Activated CD8-positive, alpha-beta memory T cell treated with anti-CD3 and anti-CD28 coated beads for 1 hour (primary cell): ENCODE measurements around the gene PGR.

Experiments
- DNase-seq, 2 donors: peaks; one replicate each; pipeline ENCODE4 v3.0.0-alpha.2; 2020; ENCODE audit warnings: low read depth in 1 of 2; ENCODE audit errors: extremely low read depth in 1 of 2

The PGR gene

DNA sequence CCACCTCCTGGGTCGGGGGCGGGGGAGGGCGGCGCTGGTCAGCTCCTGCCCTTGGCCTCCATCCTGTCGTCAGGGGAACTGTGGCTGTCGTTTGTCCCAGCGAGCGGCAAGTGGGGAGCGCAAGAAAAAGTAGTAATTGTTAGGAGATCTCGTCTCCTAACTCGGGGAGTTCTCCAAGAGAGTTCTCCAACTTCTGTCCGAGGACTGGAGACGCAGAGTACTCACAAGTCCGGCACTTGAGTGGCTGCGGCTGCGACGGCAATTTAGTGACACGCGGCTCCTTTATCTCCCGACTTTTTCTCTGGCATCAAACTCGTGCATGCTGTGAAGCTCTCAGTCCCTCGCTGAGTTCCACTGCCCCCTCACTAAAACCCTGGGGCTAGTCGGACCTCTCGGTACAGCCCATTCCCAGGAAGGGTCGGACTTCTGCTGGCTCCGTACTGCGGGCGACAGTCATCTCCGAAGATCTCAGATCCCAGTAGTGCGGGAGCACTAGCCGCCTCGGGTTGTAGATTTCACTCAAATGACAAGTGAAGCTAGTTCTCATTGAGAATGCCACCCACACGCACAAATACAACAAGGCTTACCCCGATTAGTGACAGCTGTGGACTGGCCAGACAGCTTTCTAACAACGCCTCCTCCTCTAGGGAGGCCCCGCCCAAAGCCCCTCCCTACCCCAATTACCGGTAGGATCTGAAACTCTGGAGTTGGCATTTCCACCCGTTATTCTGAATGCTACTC is at the start of gene PGR:
Gene PGR, minus strand, starts transcription at position 611 of the 741 bp plus-strand sequence. CDS start 743 bp downstream, outside the sequence.
- no peak for DNase-seq

DNA sequence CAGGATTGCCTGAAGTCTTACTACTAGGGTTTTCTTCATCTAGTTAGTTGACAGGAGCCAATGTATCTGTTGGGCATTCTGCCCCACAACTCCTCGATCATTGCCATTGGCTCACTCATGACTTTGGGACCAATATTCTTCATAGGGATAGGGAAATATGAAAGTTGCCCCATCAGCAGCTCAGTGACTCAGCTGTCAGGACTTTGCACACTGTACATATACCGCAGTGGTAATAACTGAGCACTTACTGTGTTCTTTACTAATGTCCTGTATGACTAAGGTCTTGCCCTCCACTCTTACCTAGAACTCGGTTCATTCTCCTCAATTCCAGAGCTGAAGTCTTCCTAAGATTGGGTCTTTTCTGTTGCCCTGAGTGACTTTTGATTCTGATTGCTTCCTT is 46.8 kb upstream of the PGR start:
- no peak for DNase-seq

DNA sequence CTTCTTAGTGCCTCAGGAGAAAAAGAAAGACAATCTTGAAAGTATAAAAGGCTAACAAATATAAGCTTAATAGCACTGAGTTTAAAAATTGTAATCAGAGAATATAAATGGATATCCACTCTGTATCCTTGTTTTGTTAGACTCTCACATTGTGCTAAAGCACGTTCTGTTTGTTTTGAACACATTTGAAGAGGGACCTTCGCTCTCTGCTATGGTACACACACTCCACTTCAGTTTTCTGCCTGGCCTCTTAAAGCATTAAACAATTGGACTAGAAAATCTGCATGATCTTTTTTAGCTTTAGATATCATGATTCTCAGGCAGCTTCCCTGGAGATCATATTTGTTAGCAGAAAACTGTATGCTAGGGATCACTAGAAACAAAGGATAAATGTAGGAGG is 40.3 kb upstream of the PGR start:
- no peak for DNase-seq

DNA sequence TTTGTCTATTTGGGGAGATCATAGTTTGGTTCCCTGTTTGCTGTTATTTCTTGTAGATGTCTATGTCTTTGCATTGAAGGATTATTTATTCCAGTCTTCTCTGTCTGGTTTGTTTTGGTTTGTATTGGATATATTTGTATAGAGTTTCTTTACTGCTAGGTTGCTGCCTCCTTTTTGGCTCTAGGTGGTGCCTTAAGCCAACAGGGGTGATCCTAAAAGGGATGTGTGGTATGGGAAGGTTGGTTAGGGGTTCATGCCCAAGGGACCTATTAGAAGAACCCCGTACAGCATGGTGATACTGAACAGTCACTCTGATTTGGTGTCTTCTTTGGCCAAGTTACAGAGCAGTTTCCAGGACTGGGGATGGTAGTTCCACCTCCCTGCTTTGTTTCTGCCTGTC is 36.4 kb upstream of the PGR start:
- DNase-seq: no peak

DNA sequence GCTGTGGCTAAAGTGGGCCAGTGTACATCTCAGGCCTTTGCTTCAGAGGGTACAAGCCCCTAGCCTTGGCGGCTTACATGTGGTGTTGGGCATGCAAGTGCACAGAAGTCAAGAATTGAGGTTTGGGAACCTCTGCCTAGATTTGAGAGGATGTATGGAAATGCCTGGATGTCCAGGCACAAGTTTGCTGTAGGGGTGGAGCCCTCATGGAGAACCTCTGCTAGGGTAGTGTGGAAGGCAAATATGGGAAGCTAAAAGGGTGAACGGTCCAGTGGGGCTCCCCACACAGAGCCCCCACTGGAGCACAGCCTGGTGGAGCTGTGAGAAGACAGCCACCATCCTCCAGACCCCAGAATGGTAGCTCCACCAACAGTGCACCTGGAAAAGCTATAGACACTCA is 28.5 kb upstream of the PGR start:
- no peak for DNase-seq

DNA sequence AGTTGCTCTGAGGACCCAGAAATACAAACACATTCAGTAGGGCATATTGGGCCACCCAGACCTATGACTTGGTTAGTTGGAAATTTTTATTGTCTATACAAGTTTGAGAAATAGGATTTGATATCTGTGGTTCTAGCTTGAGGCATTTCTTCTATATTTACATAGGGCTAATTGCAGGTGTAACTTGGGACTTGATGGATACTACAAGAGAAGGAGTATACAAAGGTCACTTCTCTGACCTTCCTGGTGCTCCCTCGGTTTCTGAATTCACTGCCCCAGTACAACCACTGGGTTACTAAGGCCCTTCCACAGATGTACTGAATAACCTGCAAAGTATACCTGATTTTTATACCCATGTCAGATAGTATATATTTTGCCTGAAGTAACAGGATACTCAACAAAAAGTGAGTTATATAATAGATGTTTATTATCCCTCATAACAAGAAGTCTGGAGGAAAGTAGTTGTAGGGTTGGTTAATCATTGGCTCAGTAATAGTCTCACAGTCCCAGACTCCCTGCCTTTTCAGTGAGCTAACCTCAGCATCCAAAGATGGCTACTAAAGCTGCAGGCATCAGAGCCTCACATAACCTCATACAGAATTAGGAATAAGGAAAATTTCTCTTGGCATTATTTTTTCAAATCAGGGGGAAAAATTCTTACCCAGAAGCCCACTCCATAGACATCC is 8.8 kb upstream of the PGR start:
- no peak for DNase-seq

DNA sequence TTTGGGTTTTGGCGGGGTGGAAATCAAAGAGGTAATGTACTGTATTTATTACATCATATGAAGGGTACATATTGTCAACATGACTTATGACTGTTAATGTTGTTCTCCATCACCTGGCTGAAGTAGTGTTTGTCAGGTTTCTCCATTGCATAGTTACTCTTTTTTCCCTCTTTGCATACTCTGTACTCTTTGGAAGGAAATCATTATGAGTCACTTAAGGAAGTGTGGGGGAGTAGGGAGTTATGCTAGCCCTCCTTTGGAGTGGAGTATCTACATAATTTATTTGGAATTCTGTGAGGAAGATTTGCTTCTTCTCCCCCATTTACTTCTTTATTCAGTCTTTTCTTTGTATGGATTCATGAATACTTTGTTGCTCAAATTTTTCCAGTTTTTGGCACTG is 3.6 kb upstream of the PGR start:
- DNase-seq: no peak

DNA sequence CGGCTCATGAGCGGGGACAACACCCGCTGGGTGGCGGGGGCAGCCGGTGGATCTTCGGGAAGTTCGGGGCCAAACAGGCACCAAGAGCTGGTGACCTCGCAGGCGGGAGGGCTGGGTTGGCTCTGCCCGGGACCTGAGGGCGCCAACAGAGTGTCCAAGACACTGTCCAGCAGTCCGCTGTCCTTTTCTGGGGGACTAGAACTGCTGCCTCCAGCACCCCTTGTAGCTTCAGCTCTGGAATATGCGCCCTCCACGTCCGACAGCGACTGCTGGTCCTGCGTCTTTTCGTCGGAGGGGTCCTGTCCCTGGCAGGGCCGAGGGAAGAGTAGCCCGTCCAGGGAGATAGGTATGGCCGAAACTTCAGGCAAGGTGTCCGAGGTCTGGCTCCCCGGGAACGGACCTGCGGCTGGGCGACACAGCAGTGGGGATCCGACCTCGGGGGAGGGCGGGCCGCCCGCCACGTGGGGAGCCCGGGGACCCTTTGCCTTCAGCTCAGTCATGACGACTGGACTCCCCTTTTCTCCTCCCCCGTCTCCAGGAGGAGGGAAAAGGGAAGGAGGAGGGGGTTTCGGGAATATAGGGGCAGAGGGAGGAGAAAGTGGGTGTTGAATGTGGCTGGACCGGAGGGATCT is 926 bp downstream of the PGR start:
- no peak for DNase-seq

DNA sequence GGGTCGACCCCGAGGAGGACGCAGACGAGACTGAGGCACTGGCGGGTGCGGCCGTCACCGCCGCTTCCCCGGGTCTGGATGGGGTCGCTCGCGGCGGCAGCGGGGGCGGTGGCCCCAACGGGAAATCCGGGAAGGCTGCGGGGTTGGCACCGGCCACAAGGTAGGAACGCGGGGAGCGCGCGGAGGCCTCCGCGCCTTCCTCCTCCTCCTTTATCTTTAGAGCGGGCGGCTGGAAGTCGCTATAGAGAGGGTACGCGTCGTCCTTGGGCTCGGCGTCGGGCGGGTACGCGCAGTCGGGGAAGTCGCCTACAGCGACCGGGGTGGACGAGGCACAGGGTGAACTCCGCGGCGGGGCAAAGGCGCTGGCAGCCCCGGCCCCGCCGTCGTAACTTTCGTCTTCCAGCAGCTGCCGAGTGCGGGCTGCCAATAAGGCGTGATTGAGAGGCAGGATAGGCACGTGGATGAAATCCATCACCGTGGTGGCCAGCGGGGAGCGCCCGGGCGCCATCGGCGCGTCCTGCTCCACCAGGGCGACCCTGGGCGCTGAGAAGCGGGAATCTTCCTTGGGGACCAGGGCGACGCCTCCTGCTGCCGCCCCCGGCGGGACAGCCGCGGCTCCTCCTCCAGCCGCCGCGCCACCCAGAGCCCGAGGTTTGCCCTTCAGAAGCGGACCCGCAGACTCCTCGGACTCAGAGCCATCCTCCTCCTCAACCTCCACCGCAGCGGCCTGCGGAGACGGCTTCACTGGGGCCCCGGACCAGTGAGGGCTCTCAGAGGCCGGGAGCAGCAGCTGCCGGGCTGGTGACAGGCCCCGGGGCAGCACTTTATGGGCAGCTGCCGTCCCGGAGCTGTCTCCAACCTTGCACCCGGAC is 1.7 kb downstream of the PGR start:
- DNase-seq: no peak

DNA sequence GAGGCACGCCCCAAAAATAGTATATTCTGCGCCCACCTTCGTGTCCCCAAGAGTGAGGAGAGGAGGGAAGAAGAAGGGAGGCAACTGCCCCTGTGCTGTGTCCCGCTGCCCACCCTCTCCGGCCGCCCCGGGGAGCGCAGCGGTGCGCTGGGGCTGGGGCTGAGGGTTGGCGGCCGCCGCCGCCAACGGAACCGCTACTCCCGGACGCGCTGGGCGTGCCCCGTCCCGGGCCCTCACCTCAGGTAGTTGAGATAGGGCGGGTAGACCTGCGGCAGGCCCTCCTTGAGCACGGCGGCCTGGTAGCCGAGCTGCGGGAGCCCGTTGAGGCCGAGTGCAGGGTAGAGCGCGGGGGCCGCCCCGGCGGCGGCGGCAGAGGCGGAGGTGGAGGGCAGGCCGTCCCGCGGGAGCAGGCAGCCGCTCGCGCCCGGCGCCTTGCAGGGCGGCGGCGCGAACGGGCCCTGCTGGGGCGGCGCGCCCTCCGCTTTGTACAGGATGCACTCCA is 2.4 kb downstream of the PGR start:
- no peak for DNase-seq

DNA sequence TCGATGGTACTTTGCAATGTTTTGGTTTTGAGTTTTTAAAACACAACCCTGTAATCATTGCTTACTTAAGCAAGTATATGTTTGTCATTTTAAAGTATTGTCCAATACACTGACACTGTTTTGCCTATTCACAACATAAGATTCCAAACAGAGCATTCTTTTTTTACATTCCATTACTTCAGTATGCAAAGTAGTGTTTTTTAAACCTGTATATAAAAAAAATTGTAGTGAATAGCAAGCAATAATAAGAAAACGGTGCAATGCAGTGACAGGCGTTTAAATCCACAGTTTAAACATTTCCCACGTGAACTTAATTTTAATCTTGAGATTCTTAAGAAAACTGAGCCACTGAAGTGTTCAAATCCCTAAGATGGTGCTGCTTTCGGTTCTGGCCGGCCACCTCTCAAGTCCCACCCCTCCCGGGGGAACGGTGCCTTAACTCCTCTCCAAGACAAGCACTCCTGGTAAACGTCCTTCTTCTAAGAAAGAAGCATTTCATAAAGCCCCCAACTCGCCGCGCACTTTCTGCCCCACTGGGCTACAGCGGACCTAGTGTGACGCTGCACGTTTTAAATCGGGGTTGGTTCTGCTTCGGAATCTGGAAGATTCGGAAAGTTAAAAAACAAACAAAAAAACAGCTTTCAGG is 2.9 kb downstream of the PGR start:
- no peak for DNase-seq

DNA sequence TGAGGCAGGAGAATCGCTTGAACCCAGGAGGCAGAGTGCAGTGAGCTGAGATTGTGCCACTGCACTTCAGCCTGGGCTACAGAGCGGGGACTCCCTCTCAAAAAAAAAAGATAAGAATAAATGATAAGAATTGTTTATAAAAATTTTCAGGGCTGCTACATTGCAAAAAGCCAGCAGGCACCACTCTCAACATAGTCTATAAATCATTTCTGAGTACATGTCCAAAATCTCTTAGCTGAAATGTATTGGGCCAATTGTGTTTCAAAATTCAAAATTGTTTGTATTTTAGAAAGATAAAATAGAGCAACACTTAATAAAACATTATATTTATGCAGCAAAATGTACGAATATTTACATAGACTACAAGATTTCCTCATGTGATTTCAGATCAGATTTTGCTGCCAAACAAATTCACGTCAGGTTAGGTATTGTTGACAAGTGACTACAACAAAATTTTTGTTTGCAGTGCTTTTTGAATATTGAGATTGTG is 13.9 kb downstream of the PGR start:
- DNase-seq: no peak

DNA sequence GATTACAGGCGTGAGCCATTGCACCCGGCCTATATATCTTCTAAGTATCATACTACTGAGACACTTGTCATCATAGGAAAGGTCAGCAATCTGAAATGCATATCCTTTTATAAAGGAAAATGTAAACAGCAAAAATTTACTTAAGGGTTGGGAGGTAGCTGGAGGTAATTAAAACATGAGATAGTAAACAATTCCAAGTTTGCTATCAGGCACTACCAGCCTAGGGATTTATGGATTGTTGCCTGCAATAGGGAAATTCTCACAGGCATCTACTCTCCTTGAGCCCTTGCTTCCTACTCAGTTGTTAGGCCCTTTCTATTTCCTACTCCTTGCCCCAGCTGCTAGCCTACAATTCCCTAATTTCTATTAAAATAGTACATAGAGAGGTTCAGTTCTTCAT is 16.1 kb downstream of the PGR start:
- no peak for DNase-seq

DNA sequence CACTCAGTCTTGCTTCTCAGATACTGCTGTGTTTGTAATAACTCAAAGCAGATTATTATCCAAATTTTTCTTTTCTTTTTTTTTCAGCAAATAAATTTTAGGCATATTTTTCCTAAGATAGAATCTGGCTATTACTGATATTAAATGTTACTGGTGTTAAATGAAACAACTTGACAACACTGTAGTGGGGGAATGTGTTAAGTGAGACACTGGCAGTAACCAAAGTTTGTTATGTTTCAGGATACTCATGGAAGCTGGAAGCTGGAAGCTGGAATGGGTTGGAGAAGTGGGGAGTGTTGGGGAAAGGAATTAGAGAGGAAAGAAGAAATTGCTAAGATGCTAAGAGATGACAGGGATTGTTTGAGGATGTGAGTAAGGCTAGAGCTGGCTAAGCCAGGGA is 24.9 kb downstream of the PGR start:
- no peak for DNase-seq

DNA sequence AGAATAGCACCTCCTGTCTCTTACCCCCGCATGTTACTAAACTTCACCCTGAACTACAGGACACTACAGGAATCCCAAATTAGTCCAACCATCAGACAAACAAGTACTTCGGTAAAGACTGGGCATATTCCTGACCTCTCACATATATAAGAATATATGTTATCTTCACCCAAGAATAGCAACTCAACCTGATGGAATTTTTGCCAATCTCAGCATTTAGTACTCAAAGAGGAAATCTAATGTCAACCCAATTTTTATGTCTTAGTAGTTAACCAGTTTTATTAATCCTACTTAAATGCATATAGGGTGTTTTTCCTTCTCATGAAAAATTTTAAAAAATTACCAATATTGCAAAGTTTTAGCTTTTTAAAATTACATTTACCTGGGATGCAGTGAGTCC is 26.2 kb downstream of the PGR start:
- no peak for DNase-seq

DNA sequence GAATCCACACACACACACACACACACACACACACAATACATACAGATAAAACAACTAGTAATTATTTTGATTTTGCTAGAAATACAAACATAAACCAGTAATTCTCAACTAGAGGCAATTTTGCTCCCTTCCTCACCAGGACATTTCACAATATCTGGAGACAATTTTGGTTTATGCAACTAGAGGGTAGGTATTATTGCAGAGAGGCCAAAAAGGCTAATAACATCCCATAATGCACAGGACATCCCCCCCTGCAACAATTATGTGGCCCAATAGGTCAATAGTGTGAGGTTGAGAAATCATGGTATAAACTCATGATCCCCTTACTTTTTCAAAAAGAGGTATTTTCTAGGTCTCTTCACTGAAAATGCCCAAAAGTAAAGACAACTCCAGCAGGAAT is 29.0 kb downstream of the PGR start:
- no peak for DNase-seq

DNA sequence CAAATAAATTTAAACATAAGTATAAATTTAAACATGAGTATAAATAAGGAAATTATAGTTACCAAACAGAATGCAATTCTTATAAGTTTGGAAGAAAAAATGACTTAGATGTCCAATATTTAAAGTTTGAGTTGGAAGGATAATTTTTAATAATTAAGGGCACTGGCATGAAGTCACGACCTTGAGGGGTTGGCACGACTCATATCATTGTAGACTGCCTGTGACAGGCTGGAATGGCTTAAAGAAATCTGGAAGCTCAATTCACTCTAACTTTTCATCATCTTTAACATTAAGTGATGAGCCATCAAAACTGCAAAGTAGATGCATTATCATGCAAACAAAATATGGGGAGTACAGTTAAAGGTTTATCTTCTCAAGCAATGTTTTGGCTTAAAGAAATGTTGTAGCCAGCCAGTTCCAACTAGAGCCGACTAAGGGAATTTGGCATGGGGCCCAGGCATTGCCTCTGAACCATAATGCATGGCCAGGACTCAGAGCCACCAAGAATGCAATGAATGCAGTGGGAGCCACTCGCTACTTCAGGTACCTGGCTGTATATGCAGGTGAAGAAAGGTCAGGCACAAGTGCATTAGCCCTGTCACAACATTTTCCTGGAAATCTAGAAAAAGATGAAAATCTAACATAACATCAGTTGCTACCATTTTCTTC is 33.4 kb downstream of the PGR start:
- DNase-seq: no peak

DNA sequence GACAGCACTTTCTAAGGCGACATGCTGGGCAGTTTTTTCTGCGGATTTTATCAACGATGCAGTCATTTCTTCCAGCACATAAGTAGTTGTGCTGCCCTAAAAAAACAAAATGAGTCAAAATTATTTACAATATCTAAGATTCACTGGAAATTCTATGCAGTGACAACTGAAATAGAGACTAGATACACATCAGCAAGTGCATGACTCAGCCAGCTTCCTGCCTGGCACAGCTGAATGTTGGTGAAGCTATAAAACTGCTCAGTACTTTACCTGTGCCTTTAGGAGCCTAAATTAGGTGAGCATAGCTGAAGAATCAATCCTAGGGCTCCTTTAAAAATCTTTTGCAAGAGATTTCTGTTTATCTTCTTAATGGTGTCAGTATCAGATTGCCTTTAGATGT is 37.8 kb downstream of the PGR start:
- DNase-seq: no peak

DNA sequence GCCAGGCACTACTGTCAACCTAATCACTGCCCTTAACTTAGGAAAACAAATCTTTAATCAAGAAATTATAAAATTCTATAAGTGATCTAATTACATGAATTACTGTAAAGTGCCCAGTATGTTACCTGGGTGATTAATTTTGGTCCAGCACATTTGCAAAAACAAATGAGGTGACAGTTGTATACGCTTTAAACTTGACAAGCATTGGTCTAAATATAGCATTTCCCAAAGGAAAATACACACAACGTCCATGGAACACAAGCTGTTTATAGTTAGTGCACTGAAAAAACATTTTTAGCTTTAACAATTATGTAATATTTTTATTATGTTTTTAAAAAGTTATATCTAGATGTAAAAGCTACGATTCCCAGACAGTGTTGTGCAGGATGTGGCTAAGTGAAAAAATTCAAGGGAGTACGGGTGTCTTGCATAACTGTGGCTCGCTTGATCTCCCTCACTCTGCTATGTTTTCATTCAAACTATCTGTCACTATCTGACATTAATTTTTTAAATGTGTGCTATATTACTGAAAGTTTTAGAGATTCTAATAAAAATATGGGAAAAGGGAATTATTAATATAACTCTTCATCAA is 38.8 kb downstream of the PGR start:
- no peak for DNase-seq

DNA sequence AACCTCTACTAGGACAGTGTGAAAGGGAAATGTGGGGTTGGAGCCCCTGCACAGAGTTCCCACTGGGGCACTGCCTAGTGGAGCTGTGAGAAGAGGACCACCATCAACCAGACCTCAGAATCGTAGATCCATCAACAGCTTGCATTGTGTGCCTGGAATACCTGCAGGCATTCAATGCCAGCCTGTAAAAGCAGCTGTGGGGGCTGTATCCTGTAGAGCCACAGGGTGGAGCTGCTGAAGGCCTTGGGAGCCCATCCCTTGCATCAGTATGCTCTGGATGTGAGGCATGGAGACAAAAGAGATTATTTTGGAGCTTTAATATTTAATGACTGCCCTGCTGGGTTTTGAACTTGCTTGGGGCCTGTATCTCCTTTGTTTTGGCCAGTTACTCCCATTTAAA is 46.3 kb downstream of the PGR start:
- no peak for DNase-seq
